Measurements from ENCODE around the gene EMP1.

Gene EMP1

DNA sequence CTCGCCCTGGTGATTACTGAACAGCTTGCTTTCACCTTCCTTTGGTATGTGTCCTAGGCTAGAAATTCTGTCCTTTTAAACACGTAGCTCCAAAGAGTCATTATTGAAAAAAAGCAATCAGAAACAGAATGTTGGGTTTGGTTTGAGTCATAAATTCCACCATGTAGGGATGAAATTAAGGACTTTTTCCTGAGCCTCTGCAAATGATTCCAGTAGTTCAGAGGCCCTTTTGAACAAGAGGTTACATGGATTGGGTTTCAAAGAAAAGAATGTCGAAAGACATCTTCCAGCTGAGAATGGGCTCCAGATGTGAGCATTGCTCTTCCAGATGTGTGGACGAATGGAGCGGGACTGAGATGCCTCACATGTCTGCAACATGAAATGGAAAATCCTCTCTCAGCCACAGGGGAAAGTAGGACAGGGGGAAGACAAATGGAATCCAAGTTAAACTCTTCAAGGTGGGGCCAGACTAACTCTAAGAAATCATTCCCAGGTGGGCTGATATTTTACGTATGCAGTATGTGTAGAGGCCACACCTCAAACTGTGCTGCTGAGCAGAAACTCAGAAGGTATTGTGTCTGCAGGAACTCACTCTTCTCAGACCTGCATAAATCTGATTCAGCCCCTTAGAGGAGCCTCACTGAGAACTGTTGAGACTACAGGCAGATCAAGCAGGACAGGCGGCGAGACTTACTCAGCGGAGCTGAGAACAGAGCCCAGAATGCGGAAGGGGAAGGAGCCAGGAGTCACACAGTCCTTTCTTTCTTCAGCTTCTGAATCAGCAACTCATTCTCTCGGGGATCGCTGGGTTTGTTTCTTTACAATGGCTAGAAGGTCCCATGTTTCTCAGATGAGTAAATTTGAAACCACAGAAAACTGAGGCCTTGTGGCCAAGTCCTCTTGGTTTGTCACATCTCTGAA lies 23.3 kb upstream of the EMP1 start:
- DNase-seq, result no peak

DNA sequence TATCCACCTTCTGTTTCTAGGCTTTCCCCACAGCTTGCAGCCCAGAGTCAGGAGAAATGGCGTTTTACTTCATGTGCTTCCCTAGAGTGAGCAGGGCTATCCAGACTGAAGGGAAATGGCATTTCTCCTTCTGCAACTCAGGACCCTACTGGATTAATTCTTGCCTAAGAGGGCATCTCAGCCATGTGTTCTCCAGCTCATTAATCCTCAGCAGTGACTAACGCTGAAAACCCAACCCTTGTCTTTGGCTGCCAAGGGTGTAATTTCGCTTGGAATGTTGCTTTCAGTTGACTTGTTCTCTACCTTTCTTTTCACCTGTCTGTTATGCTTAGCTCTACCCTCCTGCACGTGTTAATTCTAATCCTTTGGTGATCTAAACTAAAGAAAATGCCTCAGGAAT lies 21.0 kb upstream of the EMP1 start:
- DNase-seq, result no peak

DNA sequence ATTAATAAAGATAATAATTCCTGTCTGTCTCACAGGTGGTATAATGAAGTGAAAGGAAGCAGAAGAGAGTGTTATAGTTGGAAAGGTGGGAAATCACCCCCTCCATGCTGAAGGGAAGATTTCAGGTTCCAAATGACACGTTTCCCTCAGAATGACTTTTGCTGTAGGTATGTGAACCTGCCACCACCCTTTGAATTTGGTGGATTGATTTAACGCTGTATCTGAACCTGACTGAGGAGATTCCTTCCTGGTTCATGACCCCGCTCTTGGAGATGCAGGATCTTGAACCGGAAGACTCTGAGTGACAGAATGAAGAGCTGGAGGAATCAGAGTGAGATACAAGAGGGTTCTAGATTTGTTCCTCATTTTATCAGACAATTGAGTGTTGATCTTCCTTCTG lies 20.3 kb upstream of the EMP1 start:
- no peak for DNase-seq

DNA sequence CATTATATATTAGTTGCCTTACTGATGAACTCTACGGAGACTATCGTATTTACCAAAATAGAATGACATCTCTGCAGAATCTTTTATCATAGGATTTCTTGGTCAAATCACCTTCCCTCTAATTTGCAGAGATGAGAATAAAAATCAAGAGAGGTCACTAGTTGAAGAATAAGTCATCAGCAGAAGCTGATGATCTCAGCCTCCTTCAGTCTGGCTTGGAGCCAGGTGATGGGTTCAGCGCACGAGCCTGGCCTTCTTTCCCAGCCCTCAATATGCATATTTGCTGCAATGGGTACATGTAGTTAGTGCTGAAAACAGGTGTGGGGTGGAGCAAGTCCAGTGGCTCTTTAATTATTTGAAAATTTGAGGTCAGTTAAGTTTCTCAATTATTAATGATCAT lies 19.2 kb upstream of the EMP1 start:
- no peak for DNase-seq

DNA sequence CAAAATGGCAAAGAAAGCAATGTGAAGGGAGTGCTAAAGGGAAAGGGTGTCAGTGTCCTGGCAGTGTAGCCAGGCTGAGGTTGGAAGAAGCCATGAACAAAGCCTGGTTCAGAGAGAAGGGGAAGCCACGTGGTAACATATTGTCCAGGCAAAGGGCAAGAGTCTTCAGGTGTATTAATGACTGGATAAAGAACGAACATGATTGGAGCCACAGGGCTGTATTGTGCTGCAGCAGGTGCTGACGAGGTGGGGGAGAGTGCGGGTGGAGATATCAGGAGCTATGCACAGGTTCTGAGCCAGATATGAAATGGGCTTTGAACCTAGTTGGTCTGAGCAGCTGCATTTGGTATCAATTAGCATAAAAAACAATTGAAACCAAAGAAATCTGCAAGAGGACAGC lies 18.6 kb upstream of the EMP1 start:
- no peak for DNase-seq

DNA sequence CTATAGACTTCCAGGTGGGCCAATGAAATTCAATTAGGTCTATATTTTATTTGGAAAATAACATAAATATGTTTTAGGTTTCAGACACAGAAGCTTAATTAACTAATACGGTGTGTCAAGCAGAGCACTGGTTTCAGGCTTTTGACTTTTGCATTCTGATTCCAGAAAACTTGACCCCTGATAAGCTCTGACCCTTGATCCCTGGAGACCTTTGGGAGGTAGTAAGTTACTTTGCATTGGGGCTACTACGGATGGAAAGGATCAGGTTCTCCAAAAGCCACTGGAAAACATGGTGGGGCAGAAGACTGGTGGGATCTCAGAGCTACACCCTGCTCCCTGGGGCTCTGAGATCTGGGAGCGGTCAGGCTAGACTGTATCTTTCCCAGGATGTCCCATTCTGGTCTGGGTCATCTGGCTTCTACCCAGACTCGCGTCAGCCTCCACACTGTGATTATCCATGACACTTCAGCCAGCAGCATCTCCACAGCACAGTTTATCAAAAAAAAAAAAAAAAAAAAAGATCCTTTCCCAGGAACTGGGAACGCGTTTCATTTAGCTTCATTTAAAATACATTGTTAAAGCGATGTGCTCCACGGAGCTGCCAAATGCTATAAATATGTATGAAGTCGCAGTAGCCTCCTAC lies 17.8 kb upstream of the EMP1 start:
- DNase-seq, result no peak

DNA sequence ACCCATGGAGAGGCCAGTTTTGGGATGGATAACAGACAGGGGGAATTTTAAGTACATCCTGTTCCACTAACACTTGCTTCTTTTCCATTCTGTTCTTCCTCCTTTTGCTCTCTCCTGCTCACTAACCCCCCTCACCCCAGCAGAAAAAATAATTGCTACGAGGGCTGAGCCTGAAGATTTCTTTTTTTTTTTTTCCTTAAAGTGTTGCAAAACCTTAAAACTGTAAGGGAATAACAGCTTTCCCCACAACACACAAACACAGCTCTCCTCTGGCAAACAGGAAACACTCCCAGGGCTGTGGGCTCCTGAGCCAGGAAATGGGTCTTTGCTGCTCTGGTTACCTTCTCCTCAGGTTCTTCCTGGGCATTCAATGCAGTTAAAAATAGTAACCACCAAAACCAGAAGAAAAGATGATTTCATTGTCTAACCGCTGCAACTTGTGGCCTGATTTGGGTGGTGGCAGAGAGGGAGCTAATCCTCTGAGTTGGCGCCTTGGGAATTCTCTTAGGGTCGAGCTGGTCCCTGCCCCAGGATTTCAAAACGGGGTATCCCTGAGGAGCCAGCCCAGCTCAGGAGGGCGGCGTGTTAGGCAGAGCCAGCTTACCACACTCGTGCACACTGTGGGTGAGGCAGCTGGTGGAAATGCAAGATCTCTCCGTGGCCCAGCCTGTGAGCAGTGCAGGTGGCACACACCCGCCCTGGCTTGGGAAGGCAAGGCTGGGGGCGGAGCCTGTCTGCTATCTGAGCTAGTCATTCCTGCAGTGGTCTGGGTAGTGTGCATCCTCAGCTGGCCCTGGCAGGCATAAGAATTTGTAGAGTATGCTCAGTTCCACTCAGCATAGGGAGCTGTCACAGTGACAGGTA lies 17.1 kb upstream of the EMP1 start:
- no peak for DNase-seq

DNA sequence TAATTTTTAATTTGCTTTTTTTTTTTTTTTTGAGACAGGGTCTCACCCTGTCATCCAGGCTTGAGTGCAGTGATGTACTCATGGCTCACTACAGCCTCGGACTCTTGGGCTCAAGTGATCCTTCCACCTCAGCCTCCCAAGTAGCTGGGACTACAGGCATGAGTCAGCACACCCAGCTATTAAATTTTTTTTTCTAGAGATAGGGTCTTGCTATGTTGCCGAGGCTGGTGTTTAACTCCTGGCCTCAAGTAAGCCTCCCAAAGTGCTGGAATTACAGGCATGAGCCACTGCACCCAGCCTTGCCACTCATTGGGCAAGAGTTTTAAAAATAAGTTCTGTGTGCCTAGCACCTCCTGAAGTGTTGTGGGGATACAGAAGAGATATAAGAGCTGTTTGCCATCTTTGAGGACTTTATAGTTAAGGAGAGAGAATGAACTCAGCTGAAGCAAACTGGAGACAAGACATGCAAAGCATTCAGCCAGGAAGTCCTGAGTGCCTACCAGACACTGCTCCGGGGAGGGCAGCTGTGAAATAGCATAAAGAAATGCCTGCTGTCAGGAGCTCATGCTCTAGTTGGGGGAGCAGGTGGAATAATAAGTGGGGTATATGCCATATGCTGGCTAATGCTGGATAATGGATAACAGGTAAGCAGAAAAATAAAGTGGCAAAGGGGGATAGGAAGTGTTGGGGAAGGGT lies 15.0 kb upstream of the EMP1 start:
- no peak for DNase-seq

DNA sequence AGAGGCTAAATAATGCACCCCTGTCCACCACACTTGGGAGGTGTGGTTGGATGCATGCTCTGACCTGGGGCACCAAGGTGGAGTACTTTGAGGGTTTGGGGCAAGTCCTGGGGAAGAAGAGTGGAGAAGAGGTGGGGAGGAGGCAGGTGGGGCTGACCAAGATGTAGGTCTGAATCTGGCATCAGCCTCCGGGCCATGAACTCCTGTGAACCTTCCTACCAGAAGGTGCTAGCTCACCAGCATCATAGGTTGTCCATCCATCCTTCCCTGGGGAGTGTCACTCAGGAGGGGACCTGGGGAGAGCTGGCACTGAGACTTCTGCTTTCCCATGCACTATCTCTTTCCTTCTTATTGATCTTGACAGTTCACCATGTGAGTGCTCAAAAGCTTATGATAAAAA lies 13.6 kb upstream of the EMP1 start:
- no peak for DNase-seq

DNA sequence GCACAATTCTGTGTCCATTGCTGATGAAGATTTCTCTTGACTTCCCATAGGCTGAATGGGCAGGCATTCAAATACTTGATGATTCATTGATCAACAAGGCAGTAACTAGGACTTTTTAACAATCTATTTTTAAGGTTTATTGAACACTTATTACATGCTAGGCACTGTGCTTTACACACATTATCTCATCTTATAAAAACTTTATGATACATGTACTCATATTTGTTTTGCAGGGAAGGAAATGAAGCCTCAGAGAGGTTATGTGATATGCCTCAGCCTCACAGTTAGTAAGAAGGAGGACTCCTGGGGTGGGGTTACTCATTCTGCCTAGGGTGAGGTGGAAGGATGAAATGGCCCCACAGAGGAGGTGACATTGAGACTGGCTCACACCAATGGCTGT lies 12.9 kb upstream of the EMP1 start:
- DNase-seq, result no peak

DNA sequence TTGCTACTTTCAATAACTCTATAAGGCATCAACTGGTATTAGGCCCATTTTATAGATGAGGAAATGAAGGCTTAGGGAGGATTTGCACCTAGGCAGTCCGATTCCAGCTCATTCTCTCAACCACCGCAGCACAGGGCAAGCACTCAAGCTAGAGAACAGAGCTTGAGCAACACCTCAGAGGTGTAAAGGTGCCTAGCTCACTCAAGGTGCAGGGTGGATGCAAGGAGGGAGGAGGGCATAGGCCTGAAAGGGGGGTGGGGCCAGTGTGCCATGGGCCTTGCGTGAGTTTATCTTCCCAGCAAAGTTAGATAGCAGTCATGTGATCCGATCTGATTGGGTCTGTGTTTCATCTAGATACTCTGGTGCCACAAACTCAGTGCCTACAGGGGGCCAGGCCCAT lies 10.2 kb upstream of the EMP1 start:
- no peak for DNase-seq

DNA sequence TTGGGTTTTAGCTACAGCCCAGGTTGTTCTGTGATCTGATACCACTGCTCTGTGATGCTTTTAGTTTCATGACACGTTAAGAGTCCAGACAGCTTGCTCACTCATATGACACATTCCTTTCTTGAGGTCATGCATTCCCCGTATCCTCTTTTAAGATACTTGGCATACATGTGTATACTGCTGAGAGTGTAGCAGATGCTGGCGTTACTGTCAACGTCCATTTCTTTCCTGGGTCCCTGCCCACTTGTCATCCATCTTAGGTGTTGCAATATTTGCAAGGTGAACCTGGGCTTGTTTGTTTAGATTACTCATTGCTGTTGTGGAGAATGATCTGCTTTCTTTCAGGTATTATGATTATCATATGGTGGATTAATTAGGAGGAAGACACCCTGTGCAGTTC lies 9.1 kb upstream of the EMP1 start:
- no peak for DNase-seq

DNA sequence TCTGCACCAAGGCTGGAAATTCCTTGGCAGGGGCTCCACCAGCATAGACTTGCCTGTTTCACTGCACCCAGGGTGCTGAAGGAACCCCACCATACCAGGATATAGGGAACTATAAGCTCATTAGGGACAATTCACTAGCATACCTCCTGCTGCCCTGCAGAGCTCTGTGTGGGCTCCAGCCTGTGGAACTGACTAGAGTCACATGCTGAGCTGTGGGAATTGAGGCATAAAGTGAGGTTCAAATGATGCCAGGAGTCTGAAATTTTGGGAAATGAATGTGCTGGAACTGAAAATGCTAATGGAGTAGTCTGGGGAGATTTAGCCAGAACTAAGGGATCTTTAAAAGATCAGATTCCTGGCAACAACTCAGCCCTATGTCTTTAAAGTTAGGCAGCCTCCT lies 7.3 kb upstream of the EMP1 start:
- no peak for DNase-seq

DNA sequence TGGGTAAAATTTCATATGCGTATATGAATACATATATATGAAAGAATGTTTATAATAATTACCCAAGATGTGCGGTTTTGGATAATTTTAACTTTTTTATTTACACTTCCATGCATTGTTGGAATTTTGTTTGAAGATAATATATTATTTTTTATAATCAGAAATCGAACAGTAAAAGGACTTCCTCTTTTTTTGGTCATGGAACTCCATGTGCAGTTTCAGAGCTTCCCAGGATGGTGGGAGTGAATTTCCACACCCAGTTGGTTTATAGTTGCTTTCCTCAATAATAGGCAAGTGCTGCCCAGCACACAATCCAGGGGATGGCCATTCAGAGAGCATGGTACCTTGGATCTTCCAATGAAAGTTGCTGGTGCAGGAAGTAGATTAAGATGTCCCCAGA lies 6.3 kb upstream of the EMP1 start:
- no peak for DNase-seq

DNA sequence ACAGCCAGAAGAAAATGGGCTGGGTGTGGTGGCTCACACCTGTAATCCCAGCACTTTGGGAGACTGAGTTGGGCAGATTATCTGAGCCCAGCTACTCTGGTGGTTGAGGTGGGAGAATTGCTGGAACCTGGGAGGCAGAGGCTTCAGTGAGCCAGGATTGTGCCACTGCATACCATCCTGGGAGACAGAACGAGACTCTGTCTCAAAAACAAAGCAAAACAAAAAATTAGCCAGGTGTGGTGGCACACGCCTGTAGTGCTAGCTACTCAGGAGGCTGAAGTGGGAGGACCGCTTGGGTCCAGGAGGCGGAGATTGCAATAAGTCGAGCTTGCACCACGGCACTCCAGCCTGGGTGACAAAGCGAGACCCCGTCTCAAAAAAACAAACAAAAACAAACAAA lies 3.8 kb upstream of the EMP1 start:
- DNase-seq, result no peak

DNA sequence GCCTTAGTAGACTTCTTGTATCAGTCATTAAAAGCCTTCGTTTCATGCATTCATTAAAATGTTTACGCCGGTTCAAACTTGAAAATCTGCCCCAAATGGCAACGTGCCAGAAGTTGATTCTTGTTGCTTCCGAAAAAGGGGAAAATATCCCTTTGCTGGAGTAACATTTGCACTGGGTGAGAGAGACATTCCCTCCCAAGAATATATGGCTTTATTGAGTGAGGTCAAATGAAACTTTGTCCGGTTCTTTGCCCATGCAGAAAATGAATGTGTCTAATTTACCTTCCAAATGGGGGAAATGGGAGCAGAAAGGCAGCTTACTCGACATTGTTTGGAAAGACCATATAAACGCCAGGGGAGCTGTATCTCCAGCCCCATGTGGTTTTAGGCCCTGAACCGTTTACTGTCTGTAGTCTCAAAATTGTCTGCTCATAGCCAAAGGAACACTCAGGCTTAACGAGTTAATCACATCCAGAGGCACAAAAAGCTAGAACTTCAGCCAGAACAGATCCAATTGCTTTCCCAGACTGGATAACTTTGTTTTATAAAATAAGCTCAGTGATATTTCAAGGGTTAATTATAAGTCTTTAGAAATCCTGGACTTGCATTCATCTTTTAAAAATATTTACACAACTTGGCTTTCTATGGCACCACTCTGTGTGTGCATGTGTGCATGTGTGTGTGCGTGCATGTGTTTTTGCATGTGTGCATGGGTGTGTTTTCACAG lies 2.9 kb upstream of the EMP1 start:
- DNase-seq, result no peak

DNA sequence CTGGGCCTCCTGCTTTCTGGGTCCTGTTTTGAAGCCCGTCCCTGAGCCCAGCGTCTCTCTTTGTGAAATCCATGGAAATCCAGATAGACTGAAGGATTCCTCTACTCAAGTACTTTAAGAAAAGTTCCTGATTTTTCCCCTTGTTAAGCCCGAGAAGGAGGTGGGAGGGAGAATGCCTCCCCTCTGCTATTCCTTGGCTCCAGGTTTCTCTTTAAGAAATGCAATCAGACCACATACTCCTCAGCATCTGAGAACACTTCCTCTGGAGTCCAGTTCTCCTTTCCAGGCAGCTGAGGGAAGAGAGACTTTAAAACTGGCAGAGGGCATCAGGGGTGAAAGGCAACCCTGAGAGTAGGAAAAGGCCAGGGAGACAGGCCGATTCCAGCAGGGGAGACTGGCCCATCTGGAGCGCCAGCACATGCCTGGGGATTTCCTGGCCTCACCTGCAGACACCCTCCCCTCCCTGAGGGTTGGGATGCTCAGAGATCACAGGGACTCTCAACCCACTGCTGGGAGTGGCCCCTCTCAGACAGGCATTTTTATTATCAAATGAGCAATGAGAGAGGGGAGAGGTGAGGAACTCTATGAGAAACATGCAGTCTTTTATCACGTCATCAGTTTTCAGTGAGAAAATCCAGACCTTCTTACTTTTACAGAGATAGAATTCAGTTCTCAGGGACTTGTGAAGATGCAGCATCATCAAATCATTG lies 2.0 kb upstream of the EMP1 start:
- no peak for DNase-seq

DNA sequence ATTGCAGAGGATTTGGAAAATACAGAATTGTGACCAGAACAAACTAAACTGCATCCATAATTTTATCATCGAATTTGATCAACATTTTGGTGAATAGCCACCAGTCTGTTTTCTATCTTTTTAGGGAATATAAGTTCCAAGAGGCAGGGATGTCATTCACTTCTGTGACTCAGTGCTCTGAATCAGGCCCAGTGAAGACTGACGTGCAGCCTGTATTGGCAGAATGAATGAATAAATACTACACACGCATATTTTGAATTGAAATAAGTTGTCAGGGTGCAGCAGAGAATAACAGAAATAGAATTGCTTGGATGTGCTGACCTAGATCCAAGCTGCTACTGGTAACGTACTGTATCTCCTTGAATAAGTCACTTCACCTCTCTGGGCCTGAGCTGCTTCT lies 1.3 kb upstream of the EMP1 start:
- DNase-seq, result no peak

DNA sequence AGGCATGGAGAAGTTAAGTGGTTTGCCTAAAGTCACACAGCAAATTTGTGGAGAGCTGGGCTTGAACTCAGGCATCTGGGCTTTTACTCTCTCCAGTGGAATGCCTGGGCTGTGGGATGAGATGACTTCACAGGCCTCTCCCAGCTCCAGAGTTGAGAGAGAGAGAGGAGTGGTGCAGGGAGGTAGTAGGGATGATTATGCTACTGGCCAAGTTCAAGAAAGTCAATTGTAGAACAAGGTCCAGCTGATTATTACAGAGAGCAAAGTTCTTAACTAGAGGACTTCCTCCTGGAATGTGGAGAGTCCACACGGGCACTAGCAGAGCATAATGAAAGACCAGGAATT lies 769 bp upstream of the EMP1 start:
- no peak for DNase-seq

DNA sequence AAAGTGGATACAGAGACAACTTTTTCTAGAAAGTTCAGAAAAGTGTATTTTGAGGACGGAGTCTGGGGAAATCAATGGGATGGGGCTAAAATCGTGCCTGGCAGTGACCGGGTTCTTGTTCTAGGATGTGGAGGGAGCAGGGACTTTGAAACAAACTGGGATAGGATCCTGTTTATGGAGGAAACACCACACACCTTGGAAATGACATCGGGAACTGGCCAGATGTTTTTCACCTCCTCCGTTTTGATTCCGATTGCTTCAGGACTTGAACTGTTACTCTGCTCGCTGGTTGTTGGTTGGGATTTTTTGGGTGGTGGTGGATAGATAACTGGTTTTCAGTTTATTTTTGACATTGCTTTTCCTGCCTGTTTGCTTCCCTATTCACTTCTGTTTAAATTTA lies 506 bp downstream of the EMP1 start:
- no peak for DNase-seq

DNA sequence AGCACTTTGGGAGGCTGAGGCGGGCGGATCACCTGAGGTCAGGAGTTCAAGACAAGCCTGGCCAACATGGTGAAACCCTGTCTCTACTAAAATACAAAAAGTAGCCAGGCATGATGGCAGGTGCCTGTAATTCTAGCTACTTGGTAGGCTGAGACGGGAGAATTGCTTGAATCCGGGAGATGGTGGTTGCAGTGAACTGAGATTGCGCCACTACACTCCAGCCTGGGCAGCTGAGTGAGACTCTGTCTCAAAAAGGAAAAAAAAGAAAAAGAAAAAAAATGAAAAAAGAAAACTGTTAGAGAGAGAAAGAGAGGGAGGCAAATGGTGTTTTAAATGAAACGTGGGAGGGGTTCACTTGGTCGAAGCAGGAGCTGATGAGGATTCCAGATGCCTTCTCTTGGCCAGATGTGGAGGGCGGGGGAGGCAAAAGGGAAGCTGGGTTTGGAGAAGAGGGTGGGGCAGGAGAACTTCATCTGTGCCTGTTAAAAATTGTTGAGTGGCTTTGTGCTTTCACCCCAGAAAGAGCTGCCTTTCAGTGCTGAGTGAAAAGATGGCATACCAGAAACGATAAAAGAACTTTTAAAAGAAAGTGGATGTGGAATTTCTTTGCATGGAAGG lies 1.1 kb downstream of the EMP1 start:
- DNase-seq, result no peak
